ENCODE data around the gene UGT1A7.

- TF ChIP-seq, protein P1, sequence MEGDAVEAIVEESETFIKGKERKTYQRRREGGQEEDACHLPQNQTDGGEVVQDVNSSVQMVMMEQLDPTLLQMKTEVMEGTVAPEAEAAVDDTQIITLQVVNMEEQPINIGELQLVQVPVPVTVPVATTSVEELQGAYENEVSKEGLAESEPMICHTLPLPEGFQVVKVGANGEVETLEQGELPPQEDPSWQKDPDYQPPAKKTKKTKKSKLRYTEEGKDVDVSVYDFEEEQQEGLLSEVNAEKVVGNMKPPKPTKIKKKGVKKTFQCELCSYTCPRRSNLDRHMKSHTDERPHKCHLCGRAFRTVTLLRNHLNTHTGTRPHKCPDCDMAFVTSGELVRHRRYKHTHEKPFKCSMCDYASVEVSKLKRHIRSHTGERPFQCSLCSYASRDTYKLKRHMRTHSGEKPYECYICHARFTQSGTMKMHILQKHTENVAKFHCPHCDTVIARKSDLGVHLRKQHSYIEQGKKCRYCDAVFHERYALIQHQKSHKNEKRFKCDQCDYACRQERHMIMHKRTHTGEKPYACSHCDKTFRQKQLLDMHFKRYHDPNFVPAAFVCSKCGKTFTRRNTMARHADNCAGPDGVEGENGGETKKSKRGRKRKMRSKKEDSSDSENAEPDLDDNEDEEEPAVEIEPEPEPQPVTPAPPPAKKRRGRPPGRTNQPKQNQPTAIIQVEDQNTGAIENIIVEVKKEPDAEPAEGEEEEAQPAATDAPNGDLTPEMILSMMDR (IDR thresholded peaks at IDR 0.05): no peak
- no peak for TF ChIP-seq POLR2A (IDR thresholded peaks at IDR 0.05)
Measured at GRCh38 chr2:233756429-233757081, 74.9 kb downstream of the UGT1A7 start.

All from body of pancreas (tissue), 4 donors.